Embryonic facial prominence (tissue), 1 donor: ENCODE measurements around the gene ADAMTS2.

Experiments used
- DNase-seq: peaks from one replicate; pipeline ENCODE4 v3.0.0-alpha.2; 2016; ENCODE audit errors: extremely low spot score

ADAMTS2 gene

DNA sequence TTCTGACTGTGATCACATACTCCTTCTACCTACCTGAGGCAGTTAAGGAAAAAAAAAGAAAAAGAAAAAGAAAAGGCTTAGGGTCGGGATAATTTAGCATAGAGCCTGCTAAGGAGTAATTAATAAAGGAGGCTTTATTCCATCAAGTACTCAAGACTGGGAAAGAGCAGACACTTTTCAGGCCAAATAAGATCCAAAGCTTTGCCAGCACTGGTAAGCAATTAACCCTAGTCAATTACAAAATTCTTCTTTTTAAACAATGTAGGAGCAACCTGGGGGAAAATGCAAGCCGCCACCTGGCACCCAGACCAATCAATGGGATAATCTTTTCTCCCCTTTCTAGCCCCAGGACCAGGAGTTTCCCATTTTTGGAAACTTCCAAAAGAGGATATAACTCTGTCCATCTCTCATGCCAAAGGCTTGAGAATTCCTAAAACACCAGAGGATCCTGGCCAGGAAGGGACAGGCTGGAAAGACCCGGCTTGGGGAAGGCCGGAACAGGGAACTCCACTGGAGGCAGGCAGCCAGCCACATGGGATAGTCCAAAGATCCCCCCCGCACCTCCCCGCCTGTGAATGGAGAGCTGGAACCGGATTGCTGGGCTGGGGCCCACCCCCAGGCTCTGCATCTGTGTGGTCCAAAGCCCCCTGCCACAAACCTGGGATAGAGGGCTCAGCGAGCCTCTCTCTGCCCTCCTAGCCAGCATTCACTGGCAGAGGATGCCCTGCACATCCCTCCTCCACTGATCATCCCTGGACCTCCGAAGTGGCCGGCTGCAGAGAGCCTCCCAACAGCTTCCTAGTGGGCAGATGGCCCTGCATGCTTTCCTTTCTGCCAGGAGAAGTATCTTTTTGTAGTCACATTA, 167.3 kb downstream of the ADAMTS2 start:
- DNase-seq, result no peak

GRCh38 chr5:179176571-179177230, 168.6 kb downstream of the ADAMTS2 start:
- DNase-seq, result no peak

DNA sequence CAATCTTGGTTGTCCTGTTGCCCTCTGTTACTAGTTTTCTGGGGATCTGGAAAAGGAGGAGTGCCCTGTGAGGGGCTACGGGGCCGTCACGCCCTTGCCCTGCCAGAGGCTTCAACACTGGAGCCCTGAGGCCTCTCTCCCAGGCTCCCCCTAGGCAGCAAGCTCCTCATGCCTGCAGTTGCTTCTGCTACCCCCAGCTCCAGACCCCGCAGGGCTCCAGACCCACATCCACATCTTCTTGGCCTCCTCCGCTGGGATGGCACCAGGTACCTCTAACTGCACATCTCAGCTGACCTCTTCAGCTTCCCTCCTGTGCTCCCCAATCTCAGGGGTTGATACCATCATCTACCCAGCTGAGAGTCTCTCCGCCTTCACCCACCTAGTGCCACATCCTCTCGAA, 169.1 kb downstream of the ADAMTS2 start:
- DNase-seq, result no peak

DNA sequence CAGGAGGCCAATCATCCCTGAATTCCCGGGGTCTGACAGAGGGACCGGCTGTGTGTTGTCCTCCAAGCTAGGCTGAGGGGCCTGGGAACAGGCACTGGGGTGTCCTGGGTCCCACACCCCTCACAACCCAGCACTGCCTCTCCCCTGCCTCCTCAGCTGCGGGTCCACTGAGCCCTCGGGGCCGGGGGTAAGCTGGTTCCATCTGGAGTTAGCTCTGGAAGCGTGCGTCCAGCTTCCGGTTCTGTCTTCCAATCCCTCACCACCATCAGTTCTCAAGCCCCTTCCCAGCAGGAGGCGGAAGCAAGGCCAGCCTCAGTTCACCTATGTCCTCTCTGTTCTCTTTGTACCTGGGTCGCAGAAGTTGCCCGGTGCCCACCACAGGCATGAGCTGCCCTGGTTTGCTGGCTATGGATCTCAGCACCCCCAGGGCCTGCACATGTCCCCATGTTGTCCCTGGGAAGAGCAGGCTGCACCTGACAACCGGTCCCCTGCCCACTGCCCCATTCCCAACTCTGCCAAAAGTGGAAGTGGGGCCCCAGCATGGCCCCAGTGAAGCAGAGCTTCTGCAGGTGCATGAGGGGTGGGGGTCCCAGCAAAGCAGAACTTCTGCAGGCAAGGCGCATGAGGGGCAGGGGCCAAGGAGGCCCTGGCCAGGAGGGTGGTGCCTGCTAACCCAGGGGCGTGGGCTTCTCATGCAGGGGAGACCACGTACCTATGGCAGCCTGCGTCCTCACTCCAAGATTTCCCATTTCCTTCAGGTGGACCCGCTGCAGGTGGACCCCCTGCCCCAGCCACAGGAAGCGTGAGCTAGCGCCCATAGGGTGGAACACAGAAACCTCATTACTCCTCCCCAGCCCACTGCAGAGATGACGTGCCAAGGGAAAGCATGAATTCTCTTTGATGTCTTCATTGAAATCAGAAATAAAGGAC, 173.2 kb downstream of the ADAMTS2 start:
- no peak for DNase-seq

GRCh38 chr5:179171251-179171815, 173.9 kb downstream of the ADAMTS2 start:
- DNase-seq, result no peak

- DNase-seq, result no peak
These were observed 174.7 kb downstream of the ADAMTS2 start for GRCh38 chr5:179170606-179171005.

DNA sequence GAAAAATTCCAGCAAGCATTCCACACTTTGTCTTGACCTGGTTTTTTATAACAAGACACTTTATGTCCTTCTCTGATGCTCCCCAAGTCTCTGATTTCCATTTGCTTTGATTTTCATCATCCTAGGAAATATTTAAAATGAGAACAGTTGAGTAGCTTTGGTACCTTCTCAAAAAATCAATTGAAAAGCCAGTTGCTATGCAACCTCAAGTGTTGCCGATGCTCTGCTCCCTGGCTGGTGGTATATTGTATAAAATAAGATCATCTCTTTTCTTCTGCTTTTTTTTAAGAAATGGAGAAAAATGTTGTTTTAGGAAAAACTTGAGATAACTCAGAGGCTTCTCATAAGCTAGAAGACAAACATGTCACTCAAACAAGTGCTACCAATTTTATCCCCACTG, 175.4 kb downstream of the ADAMTS2 start:
- DNase-seq, result no peak

DNA sequence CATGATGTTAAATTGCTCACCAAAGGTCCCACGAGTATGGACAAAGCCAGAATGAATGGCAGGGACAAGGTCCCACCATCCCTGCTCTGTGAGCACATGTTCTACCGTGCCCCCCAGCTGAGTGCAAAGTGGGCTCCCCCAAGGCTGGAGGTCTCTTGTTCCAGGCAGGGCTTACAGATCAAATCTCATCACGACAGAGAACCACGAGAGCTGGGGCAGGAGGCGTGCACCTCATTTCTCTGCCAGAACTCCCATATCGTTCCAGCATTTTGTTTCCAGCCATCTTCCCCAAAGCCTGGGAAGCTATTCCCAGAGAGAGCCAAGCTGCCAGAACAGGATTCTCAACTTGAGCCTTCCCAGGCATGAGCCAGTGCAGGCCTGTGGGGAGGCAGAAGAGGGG, 176.6 kb downstream of the ADAMTS2 start:
- DNase-seq, result no peak

GRCh38 chr5:179167871-179168451, 177.3 kb downstream of the ADAMTS2 start:
- DNase-seq, result no peak

DNA sequence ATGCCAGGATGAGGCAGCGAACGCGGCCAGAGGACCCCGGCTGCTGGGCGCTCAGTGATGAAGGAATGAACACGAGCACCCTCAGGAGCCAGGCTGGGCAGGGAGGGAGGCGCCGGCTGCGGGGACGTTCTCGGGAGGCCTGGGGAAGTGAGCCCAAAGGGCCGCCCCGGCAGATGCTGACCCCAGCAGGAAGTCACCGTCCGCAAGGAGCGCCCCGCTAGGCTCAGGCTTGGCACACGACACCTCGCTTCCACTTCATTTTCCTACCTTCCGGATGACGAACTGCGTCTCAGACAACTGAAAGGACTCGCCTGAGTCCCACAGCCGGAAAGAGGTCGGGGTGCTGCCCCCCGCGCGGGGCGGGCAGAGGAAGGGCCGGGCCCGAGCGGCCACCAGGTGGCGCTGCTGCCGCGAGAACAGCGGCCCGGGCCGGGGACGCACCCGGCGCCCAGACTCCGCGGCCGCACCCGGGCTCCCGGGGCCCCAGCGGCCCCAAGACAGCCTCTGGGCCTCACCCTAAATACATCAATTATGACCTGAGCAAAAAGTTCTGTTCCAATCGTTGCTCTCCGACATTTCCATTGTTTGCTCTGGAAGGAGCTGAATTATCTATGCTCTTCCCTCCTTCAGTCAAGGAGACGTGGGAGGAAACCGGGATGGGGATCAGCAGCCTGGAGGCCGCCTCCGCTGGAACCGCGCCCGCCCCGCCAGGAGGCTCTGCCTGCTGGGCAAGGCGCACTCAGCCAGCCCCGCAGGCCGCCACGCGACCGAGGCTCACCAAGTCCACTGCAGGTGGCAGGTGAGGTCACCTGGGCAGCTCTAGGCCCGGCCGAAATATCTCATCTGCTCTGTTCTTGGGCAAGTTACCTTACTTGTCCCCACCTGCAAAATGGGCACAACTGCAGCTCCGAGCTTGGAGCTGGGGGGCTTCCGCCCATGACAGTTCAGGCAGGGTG, 178.1 kb downstream of the ADAMTS2 start:
- DNase-seq, result no peak

- no peak for DNase-seq
These were observed 178.9 kb downstream of the ADAMTS2 start for GRCh38 chr5:179166171-179166885.

DNA sequence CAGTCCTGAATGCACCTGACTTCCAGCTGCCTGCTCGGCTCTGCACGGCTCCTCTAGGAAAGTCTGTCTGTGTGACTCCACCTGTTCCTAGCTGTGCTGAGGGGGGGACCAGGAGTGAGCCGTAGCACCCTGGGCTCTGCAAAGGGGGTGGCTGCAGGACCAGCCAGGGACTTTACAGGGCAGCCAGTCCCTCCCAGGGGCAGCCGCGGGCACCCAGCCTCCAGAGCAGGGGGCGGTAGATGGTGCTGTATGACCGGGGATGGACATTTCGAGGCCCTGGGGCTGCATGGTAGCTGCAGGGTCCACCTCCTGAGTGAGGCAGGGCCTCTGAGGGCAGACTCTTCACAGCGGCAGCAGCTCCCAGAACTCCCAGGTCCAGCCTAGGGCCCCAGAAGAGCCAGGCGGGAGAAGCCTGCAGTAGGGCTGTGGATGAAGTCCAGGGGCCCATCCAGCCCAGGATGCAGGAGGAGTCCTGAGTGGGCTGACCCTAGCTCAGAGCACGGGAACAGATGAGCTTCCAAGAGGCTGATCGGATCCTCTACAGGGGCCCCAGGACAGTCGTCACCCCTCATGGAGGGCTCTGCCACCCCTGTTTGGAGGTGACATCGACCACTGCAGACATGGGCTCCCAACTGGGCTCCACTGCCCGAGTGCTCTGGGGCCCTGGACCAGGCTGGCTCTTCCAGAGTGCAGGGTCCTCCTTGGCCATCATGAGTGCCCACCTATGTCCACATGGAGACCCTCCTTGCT, 179.7 kb downstream of the ADAMTS2 start:
- DNase-seq, result no peak

DNA sequence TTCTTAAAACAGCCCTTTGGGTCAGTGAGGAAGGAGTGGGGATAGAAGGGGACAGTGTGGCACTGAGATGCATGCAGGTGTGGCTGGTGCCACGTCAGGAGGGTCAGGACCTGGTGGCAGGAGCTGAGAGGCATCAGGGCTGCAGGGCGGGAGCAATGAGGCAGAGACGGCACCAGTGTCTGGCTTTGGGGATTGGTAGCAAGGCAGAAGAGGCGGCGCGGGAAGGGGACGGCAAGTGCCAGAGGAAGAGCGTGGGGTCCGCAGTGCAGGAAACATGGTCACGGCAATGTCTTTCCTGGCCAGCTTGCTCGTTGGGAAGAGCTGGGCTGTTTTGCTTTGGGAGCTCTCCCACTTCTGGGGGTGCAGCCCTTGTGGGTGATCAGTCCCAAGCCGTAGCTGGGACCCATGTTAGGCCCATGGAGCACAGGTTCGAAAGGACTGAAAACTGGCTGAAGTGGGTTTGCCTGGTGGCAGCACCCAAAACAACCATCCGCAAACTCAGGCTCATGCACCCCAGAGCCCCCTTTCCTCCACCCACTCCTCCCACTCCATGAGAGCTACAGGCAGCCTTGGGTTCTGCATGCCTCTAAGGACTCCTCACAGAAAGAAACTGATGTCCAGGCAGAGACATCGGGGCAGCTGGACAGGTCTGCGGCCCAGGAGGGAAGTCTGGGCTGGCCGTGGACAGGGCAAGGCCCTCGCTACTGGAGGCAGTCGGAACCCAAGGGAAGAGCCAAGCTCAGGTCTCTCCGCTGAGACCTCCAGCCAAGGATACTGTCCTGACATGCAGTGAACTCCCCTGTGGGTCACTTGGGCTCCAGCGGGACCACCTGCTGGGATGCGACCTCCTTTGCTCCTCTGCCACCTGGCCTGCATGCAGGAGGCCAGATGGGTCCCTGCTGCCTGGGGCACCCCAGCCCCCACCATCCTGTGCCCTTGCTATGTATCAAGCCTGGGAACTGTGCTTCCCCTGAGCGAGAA, 180.6 kb downstream of the ADAMTS2 start:
- no peak for DNase-seq

GRCh38 chr5:179163236-179164155, 181.8 kb downstream of the ADAMTS2 start:
- DNase-seq, result no peak

- no peak for DNase-seq
These were observed 182.7 kb downstream of the ADAMTS2 start for GRCh38 chr5:179162351-179163235.

- DNase-seq, result no peak
These were observed 183.4 kb downstream of the ADAMTS2 start for GRCh38 chr5:179161901-179162300.
